ENCODE results near the gene IL18.

GRCh38 chr11:112173152-112173551 is 9.3 kb upstream of the IL18 start:
- no peak for TF ChIP-seq CTCF (IDR thresholded peaks at IDR 0.05)
- TF ChIP-seq POLR2A (IDR thresholded peaks at IDR 0.05): no peak
